Measurements from ENCODE around the gene NHS.
"Not testable (repeated sequence)": the region's sequence is repeated elsewhere in the genome, so short reads cannot be mapped to it uniquely, and the experiment has no call there.

Gene NHS

DNA sequence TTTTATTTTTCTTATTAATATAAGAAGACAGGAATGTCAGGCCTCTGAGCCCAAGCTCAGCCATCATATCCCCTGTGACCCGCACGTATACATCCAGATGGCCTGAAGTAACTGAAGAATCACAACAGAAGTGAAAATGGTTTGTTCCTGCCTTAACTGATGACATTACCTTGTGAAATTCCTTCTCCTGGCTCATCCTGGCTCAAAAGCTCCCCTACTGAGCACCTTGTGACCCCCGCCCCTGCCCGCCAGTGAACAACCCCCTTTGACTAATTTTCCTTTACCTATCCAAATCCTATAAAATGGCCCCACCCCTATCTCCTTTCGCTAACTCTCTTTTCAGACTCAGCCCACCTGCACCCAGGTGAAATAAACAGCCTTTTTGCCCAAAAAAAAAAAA is 71.3 kb downstream of the NHS start:
- not testable (repeated sequence) for DNase-seq

DNA sequence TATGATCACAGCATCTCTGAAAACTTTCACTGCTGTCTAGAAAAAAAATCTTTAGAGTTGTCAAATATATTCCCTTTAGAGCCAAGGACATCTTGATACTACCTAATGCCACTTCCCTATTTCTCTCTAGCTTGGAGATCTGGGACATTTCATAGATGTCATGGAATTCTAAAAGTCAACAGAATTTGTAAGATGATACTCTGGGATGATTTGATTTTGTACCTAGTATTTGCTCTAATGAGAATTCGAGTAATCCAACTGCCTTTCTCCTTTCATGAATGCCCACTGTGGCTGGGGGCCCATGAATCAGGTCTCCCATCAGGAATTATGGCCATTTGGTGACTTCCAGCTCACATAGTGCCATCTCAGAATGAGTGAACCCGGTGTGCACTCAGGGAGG is 73.2 kb downstream of the NHS start:
- DNase-seq: no peak

DNA sequence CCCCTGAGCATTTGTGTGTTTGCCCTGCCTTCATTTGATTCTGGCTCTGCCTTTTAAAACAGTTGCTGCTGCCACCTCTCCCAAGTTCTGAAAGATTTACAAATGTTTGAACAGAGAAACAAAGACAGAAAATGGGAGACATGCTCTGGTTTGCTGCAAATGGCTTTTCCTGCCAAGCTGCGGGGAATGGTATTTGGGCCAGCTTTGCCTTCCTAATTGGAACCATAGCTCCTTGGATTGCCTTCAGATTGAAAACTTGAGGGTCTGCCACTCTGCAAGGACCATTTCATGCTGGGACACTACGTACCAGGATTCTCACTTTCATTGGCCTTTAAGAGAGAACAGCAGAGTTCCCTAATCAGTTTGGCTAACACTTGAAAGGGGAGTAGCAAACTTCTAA is 74.9 kb downstream of the NHS start:
- no peak for DNase-seq

DNA sequence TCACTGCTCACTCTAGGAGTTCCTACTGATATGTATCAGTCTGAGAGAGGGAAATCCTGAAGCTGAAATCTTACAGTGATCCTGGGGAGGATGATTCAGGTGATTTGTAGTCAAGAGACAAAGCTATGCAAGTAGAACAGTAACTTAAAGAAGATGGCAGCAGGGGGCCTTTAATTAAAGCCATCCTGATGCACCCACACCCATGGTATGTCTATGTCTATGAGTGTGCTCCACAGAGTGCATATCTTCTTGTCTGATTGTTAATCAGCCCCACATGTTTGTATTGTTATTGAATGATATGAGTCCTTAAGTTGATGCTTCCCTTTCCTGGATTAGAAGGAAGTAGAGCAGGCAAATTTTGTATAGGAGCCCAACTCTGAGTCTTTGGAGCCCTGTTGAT is 78.8 kb downstream of the NHS start:
- DNase-seq: no peak

DNA sequence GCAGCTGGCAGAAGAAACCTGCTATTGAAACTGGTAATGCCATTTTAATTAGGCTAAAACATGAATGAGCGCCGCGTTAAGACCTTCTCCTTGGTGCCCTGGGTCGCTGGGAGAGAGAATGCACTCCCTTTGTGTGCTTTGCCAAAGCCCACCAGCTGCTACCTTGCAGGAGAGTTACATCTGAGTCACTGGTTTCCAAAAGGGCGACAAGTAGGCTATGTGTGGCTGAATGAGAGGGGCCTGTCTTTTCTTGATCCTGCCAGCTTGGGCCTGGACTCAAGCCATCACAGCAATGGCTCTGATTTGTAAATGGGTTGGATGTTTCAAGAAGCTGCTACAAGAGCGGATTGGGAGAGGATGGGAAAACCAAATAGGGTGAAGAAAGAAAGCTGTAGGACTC is 81.5 kb downstream of the NHS start:
- DNase-seq: peak in 36 of 56 donors; percentile 0 to 59 (median 2)

DNA sequence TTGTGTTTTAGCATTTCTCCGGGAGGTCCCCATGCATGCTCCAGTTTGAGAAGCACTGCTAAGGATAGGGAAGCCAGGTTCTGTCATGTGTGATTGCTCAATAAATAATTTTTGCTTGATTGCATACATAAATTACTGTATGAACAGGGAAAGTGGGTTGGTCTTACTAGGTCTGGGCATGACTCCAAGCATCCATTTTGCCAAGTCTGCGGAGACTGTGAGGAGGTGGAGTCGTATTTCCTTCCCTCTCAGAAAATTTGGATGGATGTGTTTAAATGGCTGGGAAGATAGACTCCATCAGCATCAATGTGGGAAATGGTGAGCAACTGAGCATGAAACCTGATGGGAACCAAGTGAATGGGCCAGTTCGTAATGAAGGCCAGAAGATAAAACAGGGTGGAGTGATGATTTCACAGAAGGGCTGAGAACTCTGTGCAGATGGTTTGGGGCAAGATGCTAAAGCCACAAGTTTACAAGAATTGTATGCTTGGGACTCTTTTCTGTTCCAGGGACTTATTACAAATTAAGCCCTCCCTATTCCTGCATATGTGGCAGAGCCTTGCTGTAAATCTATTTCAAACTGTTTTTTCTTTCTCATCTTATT is 84.1 kb downstream of the NHS start:
- no peak for DNase-seq

DNA sequence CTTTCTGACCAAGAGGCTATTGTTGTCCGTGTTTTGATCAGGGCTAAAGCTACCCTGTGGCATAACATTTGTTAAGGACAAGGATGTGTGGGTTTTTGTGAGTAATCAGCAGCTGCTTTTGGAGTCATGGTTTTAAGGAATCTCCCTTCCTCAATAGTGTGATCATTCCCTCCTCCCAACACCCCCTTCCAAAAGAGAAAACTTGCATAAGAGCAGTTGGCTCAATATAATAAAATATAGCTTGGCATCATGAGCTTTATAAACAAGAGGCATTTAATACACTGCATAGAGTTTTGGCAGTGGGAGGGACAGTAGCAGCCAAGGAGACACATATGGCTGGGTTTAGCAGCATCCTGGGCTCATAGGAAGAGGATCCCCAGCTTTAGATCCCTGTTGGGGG is 84.7 kb downstream of the NHS start:
- DNase-seq: no peak

DNA sequence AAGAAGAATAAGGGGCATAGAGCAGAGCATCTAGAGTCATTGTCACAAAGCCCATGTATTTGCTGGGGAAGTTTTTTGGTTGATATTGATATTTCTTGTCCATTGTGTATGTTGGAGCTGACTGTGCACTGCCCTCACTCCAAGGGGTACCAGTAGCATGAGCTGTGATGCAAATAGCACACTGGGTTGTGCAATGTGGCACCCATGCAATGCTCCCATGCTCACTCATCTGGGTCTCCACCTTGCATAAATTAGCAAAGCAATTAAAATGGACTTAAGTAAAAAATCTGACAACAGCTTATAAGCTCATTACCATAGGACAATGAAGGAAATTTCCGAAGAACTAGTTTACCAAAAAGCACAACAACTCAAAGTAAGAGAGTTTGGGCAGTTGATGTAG is 87.9 kb downstream of the NHS start:
- DNase-seq: no peak

DNA sequence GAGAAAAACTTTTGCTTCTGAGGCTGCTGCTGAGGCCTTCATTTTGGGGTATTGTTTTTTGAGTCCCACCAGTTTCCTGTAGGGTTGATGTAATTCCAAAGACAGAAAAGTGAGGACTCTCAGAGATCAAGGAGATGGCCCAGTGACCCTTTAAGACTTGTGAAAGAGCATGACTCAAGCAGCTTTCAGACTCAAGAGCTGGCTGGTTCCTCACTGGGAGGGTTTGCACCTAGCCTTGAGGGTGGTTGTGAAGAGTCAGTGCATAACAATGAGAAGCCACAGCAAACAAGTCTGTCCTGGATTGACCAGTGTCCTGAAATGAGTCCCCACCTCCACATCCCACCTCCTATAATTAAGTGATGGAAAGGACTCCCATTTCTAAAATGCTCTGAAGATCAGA is 89.2 kb downstream of the NHS start:
- DNase-seq: no peak

DNA sequence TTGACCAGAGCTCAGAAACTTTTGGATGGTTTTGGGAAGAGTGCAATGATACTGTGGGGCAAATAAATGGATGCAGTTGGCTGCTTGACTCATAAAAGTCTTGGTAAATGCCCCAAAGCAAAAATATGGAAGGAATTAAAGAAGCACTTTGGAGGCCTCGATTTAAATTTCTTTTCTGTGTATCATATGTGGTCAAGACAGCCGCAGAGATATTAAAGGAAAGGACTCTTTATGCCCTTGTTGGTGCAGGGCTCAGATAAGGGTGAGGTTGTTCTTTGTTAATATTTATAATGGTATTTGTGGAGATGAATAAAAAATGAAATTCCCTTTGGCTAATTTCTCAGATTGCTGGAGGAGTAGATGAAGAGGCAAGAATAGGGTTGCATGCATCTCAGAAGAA is 90.2 kb downstream of the NHS start:
- DNase-seq: no peak

DNA sequence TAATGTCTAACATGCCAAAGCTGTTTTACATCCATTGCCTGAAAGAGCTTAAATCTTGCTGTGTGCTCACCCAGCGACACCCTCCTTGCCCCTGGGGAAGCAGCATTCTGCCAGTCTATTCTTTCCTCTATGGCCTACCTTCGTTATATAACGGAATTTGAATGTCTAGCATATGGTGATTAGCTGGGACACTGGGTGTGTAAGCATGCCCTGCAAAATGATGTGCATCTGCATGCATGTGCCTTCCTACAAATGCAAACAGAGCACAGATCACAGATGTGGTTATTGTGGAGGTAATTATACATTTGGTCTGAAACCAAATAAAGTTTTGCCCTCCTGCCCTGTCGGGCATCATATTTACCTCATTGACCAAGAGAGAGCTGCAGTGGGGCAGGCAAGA is 90.8 kb downstream of the NHS start:
- no peak for DNase-seq

DNA sequence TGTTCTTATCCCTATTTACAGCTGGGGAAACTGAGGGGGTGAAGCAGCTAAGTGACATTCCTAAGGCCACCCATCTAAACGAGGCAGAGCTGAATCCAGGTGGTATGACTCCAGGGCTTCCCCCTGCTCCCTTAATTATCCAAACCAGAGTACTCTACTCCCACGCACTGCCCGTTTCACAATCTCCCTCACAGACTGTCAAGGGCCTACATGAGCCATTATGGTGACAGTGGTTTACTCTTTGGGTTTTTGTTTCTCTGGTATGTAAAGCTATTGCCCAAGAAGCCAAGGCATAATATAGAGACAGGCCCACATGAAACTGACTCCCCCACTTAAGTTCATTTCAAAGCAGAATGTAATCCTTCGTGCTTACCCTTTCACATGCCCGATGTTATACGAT is 95.1 kb downstream of the NHS start:
- DNase-seq: no peak

DNA sequence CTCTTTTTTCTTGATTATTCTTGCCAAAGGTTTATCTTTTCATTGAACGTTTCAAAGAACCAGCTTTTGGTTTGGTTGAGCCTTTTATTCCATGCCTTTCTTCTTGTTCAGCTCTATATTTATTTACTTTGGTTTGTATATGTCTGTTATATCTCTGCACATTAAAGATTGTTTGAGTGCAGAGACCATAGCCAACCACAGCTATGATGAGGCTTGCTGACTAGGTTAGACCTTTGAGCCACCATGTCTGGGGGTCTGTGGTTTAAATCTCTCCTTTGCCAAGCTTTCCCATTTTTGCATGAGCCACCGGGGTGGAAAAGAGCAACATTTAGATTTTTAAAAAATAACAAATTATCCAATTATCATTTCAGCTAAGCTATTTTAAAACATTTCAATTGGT is 96.1 kb downstream of the NHS start:
- no peak for DNase-seq

DNA sequence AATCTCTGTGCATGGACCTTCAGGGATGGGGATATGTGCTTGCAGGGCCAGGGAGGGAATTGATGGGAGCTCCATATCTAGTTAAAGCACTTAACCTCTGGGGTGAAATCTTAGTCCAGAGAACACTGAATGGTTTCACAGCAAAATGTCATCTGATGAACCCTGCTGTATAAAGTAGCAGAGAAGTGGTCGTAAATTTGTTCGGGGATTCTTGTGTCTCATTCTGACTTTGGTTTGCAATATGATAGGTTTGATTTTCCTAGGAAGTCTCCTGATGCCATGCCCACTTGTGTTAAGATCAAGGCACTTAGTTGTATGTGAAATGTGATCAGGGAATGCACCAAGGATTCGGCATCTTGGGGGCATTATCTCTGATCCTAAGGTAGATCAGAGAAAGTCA is 96.9 kb downstream of the NHS start:
- DNase-seq: no peak

DNA sequence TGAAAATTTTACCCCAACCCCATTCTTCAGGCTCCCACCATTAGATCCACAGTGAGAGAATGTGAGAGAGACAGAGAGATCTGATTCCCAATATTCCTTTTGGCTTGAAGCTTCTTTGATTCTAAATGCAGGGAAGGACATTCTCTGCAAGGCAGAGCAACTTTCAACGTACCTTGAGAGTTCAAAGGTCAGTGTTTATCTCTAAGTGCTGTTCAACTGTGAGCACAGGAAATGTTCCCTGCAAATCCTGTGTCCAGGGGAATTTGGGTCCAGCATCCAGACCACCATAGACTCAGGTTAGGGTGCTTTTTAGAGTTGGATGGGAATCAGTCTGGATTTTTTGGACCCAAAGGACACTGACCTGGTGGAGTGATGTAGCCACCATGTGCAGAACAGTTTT is 97.4 kb downstream of the NHS start:
- no peak for DNase-seq

DNA sequence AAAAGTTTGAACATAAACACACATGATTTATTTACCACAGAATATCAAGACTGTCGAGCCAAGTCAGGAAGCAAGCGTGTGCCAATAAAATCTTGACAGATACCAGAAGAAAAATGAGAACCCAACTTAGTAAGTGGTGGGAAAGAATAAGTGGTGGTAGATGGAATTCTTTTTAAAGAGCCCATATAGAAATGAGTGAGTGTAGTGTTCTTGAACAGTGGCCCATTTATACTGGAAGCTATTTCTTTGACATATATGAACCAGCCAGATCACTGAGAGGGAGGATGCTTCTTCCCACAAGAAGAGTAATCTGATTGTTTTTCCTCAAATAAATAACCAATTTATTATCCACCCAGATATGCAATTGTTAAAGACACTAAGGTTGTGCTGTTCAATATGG is 98.0 kb downstream of the NHS start:
- DNase-seq: no peak

DNA sequence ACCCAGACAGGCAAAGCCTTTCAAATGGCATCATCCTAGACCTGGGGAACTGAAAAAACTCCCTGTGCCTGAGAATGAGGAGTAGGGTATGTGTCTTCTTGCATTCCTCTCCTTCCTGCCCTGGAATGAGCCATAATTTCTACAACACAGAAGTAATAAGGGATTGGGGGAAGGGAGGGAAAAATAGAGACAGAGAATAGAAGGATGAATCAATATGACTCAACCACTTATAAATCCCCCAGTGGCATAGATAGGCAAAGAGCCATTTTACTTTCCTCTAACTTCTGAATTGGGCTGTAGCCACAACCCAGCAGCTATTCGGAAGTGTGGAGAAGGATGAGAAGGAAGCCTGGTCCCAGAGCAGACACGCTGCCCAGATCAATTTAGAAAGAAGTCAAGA is 99.9 kb downstream of the NHS start:
- no peak for DNase-seq

DNA sequence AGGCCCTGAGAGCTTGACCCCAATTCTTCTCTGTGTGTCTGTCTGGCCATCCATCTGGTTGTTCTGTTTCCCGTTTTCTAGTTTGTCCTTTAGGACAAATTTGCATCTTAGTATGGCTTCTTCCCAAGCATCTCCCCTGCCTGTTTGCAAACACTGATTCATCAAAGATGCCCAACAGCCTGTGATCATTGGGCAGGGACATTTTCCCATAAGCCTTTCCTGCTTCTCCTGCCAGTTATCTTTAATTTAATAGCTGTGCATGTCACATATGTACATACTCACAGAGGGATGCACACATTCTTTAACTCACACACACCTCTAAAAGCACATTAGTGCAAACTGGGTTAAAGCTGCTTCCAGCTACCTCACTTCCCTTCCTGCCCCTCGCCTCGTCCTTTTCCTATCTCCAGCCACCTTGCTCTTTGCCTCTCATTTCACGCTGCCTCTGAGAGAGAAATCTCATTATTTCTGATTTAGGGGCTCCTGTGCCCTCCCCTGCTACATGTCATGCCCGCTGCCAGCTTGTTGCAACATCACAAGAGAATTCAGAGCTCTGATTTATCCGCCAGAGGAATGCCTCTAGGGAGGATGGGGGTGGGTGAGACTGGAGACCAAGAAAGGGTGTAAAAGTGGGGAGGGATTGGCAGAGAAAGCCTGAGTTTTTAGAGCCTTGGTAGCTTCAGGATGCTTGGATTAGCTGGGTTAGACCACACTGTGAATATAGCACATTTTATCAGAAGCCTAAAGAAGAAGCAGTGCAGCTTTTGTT is 100.6 kb downstream of the NHS start:
- DNase-seq: no peak

DNA sequence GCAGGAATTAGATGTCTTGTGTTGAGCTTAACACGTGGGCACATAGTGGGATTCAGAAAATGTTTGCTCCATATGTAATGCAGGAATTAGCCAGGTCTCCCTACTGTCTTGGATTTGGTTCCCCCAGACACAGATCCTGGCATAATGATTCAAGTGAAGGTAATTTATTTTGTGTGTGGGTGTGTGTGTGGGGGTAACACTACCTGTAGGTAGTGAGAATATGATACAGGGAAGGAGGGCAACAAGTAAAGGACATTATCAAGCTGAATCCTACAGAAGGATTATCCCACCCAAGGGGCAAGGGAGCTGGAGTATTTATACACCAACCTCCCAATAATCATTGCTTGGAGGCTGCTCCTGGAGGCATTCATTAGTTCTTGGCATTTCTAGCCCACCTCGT is 101.4 kb downstream of the NHS start:
- no peak for DNase-seq

DNA sequence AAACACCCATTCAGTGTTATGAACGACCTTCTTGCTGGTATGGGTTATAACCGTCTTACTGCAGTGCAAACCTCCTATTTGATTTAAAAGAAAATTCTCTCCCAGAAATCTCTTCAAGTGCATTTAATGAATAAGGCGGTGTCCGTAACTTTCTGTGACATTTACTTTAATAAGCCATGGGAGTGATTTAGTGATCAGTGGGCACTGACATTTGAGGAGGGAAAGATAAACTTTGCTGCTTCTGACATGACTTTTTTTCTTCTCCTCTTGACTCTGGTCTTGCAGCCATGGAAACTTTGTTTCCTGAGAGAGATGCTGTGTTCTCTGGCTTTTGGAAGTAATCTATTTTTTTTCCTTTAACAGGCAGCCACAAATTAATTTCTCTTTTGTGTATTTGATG is 106.1 kb downstream of the NHS start:
- no peak for DNase-seq

DNA sequence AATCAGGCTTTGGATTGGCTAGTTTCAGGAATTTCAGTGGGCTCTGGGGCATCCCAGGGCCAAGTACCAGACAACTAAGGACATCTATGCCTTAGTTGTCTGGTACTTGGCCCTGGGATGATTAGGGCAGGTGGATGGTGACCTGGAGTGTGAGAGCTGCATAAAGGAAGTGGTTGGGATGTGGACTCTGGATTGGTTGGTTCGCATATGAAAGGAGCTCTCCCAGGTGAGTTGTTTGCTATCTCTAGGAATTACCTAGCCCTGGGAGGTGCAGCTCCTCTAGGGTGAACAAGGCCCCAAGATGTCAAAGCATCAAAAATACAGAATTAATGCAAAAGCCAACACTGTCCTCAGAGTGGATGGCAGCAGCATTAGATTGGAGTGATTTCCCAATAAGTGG is 109.6 kb downstream of the NHS start:
- no peak for DNase-seq

DNA sequence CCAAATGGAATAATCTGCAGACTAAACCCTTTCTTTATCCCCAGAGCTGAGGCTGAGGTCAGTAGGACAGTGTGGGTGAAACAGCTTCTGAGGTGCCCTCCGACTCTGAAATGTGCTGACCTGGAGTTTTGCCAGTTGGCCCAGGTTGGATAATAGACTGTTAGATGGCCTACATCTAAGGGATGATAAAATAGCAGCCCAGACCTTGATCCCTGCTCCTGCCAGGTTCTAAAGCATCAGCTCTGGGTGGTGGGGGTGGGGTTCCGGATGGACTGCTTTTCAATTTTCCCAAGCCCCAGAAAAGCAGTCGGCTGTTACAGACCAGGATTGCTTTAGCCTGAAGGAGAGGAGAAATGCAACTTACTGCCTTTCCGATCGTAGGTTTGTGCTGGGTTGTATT is 110.4 kb downstream of the NHS start:
- DNase-seq: no peak

DNA sequence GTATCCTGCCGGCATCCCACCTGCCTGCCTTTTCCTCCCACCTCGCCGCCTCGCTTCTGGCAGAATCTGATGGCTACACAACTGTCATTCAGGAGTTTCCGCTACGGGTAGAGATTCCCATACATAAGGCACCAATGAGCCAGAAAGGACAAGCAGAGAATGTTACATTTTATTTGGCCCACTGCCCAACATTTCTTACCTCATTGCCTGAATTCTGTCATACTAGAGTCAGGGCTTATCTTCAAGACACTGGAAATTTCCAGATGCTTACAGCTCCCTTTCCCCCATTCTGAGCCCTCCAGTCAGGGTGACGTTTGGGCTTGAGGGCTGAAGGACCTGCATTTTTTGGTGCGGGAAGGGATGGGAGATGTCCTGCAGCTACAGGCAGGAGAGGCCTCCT is 113.0 kb downstream of the NHS start:
- no peak for DNase-seq

DNA sequence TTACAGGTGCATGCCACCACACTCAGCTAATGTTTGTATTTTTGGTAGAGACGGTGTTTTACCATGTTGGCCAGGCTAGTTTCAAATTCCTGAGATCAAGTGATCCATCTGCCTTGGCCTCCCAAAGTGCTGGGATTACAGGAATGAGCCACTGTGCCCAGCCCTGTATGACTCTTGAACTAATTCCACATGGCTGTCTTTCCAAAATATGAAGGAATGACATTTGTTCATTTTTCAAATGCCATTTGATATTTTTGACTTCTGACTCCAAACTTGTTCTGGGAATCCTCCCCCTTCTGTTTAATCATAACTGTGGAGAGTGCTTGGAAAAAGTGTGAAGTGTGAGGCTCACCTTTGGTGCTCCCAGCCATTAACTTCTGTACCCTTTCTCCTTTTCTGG is 119.2 kb downstream of the NHS start:
- no peak for DNase-seq
